Gastroesophageal sphincter (tissue), 3 donors: ENCODE data around the gene ZNF888.
A peak's percentile ranks its signal among the peaks of the same experiment; 100 is the strongest.

Experiments used
- CTCF ChIP-seq, 4 experiments: fragments of 200-600 bp in 2 of 4; fragments of 450-650 bp in 2 of 4; sonication (generic) in 1 of 4; IDR thresholded peaks; one replicate each; pipeline ENCODE4 v1.5.1; 2017 to 2019; ENCODE audit warnings: antibody characterized with exemption in 4 of 4, mild to moderate bottlenecking in 2 of 4, moderate library complexity in 2 of 4
- POLR2A ChIP-seq, 2 donors: fragments of 450-650 bp; IDR thresholded peaks; one replicate each; pipeline ENCODE4 v1.6.1; 2017; ENCODE audit warnings: antibody characterized with exemption in 2 of 2, mild to moderate bottlenecking in 2 of 2, moderate library complexity in 1 of 2
- POLR2AphosphoS5 ChIP-seq: sonication (generic); formaldehyde crosslinking; IDR thresholded peaks from one replicate; pipeline ENCODE4 v1.6.1; 2017; ENCODE audit warnings: antibody characterized with exemption

- TF ChIP-seq POLR2AphosphoS5 = peak; percentile 91
- TF ChIP-seq POLR2A (IDR thresholded peaks at IDR 0.05) = peak; percentile 62 to 76
- TF ChIP-seq CTCF (IDR thresholded peaks at IDR 0.05) = no peak
These were observed 19.3 kb upstream of the ZNF888 start for GRCh38 chr19:52942386-52943133.
